HG02943 (cell line): ENCODE measurements around the gene RAPGEFL1.
A peak's percentile ranks its signal among the peaks of the same experiment; 100 is the strongest.
"Not testable (repeated sequence)": the region's sequence is repeated elsewhere in the genome, so short reads cannot be mapped to it uniquely, and the experiment has no call there.

Experiments used
- ATAC-seq: cut with Tn5 transposase; IDR thresholded peaks from one replicate; pipeline ENCODE4 v1.9.1; 2021; ENCODE audit warnings: mild to moderate bottlenecking, low read depth, moderate library complexity; ENCODE audit not compliant: unreplicated experiment

The RAPGEFL1 gene, protein sequence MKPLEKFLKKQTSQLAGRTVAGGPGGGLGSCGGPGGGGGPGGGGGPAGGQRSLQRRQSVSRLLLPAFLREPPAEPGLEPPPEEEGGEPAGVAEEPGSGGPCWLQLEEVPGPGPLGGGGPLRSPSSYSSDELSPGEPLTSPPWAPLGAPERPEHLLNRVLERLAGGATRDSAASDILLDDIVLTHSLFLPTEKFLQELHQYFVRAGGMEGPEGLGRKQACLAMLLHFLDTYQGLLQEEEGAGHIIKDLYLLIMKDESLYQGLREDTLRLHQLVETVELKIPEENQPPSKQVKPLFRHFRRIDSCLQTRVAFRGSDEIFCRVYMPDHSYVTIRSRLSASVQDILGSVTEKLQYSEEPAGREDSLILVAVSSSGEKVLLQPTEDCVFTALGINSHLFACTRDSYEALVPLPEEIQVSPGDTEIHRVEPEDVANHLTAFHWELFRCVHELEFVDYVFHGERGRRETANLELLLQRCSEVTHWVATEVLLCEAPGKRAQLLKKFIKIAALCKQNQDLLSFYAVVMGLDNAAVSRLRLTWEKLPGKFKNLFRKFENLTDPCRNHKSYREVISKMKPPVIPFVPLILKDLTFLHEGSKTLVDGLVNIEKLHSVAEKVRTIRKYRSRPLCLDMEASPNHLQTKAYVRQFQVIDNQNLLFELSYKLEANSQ

GRCh38 chr17:40177275-40177874 is at the start of gene RAPGEFL1:
Gene RAPGEFL1 (plus strand): TSS chr17:40177470. CDS start chr17:40177862, 392 bp downstream.
- no peak for ATAC-seq

DNA sequence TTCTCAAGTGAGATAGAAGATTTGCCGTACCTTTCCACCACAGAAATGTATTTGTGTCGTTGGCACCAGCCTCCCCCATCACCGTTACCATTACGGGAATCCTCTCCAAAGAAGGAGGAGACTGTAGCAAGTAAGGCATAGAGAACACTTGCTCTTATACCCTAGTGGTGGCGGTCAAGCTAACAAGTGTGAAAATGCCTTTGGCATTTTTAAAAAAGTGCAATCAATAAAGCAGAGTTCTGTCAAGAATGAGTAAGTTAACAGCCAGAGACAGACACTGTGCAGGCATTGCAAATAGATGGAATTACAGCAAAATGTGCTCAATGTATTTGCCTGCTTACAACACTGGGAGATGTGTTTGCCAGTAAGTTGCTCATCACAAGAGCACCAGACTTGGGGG is 47.8 kb upstream of the RAPGEFL1 start:
- ATAC-seq: no peak

- no peak for ATAC-seq
Measured at GRCh38 chr17:40130352-40131042, 46.8 kb upstream of the RAPGEFL1 start.

DNA sequence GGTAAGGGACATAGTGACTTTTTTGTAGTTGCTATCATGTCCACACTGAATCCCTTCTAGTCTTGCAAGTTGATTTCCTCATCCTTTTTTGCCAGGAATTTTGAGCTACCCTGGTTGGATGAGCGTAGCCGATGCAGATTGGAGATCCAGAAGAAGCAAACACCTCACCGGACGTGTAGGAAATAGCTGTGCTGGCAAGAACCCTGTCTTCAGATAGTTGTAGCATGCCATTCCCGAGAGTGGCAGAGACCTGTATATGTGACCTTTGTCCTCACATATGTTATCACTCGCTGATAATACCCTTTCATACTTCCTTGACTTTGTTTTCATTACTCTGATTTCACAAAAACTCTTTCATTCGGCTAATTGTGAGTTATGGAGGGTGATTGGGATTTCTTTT is 43.1 kb upstream of the RAPGEFL1 start:
- no peak for ATAC-seq

- ATAC-seq: no peak
Measured at GRCh38 chr17:40135817-40136216, 41.5 kb upstream of the RAPGEFL1 start.

DNA sequence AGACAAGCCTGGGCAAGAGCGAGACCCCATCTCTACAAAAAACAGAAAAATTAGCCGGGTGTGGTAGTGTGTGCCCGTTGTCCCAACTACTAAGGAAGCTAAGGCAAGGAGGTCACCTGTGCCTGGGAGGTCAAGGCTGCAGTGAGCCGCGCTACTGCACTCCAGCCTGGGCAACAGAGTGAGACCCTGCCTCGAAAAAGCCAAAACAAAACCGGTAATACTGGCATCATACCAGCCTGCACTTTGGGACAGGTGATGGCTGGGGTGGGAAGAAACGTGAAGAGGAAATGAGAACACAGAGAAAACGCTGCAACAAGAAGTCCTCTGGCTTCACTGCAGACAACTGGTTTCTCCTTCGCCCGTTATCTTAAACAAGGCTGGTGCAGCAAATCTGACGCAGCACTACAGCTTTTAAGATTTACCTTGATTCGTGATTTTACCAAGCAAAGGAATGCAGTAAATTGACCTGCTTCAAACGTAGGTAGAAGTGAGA is 37.7 kb upstream of the RAPGEFL1 start:
- ATAC-seq: peak; percentile 13

DNA sequence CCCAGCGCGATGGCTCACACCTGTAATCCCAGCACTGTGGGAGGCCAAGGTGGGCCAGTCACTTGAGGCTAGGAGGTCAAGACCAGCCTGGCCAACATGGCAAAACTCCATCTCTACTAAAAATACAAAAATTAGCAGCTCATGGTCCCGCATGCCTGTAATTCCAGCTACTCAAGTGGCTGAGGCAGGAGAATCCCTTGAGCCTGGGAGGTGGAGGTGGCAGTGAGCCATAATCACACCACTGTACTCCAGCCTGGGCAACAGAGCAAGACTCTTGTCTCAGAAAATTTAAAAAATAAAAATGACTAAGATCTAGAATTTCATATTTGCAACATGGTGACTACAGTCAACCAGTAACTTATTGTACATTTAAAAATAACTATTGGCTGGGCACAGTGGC is 34.1 kb upstream of the RAPGEFL1 start:
- ATAC-seq: not testable (repeated sequence)

DNA sequence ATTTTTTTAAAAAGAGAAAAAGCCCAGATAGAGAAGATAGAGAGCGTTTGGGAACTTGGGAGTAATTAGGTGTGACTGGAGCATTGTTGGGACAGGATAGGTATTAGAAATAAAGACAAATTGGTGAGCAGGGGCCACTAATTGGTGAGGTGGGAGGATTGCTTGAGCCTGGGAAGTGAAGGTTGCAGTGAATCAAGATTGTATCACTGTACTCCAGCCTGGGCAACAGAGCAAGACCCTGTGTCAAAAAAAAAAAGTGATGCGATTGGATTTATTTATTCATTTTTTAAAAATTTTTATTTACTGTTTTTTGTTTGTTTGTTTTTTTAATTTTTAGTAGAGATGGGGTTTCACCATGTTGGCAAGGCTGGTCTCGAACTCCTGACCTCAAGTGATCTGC is 31.8 kb upstream of the RAPGEFL1 start:
- no peak for ATAC-seq

DNA sequence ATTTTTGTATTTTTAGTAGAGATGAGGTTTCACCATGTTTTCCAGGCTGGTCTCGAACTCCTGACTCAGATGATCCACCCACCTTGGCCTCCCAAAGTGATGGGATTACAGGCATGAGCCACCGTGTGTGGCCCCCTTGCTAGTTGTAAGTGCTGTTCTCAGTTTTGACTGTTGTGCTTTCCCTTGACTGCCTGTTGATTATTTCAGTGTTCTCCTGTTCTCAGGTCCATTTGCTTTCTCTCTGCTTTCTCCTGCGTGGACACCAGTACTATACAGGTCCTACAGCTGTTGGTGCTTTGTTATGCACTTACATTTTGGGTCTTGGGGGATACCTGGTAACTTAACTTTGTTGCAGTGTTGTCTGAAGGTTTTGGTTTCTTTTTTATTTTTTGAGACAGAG is 28.7 kb upstream of the RAPGEFL1 start:
- ATAC-seq: no peak

GRCh38 chr17:40150276-40150675 is 27.0 kb upstream of the RAPGEFL1 start:
- no peak for ATAC-seq

GRCh38 chr17:40151414-40151963 is 25.8 kb upstream of the RAPGEFL1 start:
- ATAC-seq: no peak

DNA sequence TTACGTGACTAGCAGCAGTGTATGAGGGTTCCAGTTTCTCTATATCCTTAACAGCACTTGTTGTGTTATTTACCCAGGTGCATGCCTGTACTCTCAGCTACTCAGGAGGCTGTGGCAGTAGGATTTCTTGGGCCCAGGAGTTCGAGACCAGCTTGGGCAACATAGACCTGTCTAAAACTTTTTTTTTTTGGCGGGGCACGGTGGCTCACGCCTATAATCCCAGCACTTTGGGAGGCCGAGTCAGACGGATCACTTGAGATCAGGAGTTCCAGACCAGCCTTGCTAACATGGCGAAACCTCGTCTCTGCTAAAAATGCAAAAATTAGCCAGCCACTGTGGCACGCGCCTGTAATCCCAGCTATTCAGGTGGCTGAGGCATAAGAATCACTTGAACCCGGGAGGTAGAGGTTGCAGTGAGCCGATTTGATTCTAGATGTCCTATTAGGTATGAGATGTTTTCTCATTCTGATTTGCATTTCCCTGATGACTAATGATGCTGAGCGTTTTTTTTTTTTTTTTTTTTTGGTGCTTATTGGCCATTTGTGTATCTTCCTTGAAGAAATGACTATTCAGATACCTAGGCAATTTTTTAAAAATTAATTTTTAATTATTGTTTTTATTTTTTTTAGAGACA is 23.6 kb upstream of the RAPGEFL1 start:
- no peak for ATAC-seq

- ATAC-seq: no peak
Measured at GRCh38 chr17:40157973-40158372, 19.3 kb upstream of the RAPGEFL1 start.

- ATAC-seq: no peak
Measured at GRCh38 chr17:40158438-40159013, 18.7 kb upstream of the RAPGEFL1 start.

DNA sequence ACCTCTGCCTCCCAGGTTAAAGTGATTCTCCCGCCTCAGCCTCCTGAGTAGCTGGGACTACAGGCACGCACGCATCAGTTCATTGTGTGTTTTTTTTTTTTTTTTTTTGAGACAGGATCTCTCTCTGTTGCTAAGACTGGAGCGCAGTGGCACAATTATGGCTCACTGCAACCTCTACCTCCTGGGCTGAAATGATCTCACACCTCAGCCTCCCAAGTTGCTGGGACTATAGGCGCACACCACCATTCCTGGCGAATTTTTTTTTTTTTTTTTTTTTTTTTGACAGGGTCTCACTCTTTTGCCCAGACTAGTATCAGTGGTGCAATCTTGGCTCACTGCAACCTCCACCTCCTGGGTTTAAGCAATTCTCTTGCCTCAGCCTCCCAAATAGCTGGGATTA is 17.8 kb upstream of the RAPGEFL1 start:
- ATAC-seq: no peak

- no peak for ATAC-seq
Measured at GRCh38 chr17:40167685-40168261, 9.5 kb upstream of the RAPGEFL1 start.

DNA sequence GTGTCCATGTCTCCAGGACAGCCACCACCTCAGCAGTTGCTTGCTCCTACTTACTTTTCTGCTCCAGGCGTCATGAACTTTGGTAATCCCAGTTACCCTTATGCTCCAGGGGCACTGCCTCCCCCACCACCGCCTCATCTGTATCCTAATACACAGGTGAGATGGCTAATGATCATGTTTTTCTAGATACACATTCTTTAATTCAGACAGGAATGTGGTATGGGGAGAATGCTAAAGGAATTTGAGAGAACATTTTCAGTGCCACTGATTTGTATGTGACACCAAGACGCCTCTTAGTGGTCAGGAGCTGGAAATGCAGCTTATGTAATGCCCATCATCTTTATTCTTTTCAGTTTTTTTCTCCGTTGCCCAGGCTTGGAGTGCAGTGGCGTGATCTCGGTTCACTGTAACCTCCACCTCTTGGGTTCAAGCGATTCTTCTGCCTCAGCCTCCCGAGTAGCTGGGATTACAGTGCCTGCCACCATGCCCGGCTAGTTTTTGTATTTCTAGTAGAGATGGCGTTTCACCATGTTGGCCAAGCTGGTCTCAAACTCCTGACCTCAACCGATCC is 8.9 kb upstream of the RAPGEFL1 start:
- ATAC-seq: no peak

GRCh38 chr17:40170325-40170724 is 6.9 kb upstream of the RAPGEFL1 start:
- no peak for ATAC-seq

DNA sequence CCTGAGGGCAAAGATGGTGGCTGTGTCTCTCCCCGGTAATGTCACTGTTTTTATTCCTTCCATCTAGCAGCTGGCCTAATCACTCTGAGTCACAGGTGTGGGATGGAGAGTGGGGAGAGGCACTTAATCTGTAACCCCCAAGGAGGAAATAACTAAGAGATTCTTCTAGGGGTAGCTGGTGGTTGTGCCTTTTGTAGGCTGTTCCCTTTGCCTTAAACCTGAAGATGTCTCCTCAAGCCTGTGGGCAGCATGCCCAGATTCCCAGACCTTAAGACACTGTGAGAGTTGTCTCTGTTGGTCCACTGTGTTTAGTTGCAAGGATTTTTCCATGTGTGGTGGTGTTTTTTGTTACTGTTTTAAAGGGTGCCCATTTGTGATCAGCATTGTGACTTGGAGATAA is 5.5 kb upstream of the RAPGEFL1 start:
- no peak for ATAC-seq
